HCT116 (cell line): ENCODE results near the gene TLX2. TPM values are rescaled to one million over a fixed set of nuclear protein-coding genes. Genes with fewer than 3 reads are reported as not detected.

Experiments used
- ATAC-seq: fragments of 200-7000 bp; cut with Tn5 transposase; 2 replicates; pipeline ENCODE4 v1.9.1; 2020; ENCODE audit warnings: mild to moderate bottlenecking, moderate library complexity
- BruUV-seq: library from RNA; stranded (reverse); fragments of 400-500 nt; replicated peaks from 2 replicates; lab custom pipeline; 2021; lab: Mats Ljungman, UMichigan
- CTCF ChIA-PET: fragments of 300-600 bp; sonication (Branson Sonifier 250); formaldehyde crosslinking; loops from one replicate; lab custom pipeline; 2021; ENCODE audit warnings: antibody characterized with exemption; lab: Charles Lee
- POLR2A ChIA-PET: fragments of 300-600, 350-600 bp; sonication (Branson Sonifier 250); formaldehyde crosslinking; loops from one replicate; lab custom pipeline; 2021; ENCODE audit warnings: antibody characterized with exemption; lab: Charles Lee
- RAD21 ChIA-PET, 2 experiments: fragments of 300-600 bp; sonication (Branson Sonifier 250); formaldehyde crosslinking; loops; one replicate each; lab custom pipeline; 2023; ENCODE audit warnings: low total read pairs in 2 of 2; ENCODE audit not compliant: uncharacterized antibody in 2 of 2, unreplicated experiment in 2 of 2, low non-redundant PET in 1 of 2; lab: Charles Lee
- DNase-seq: peaks from one replicate; pipeline ENCODE4 v3.0.0-alpha.2; 2010; ENCODE audit warnings: low read depth, low spot score
- H2AFZ ChIP-seq: fragments of 200-600 bp; shearing (Covaris generic), sonication (generic); 2 replicates; pipeline ENCODE4 v1.6.1; 2017; ENCODE audit warnings: low read depth, mixed run types, mixed read lengths, antibody characterized with exemption, low read length; ENCODE audit not compliant: poor library complexity, severe bottlenecking
- H3K27ac ChIP-seq: 2 replicates; pipeline ENCODE4 v1.5.1; 2012; ENCODE audit warnings: low read depth, low read length
- H3K27me3 ChIP-seq: fragments of 200-600 bp; sonication (generic); 2 replicates; pipeline ENCODE4 v1.6.1; 2016; ENCODE audit warnings: mixed run types, low read length, mixed read lengths; ENCODE audit not compliant: insufficient read depth
- H3K36me3 ChIP-seq, 2 experiments: fragments of 200-500 bp in 1 of 2; fragments of 200-600 bp in 1 of 2; sonication (Bioruptor generic) in 1 of 2; sonication (generic) in 1 of 2; 2 replicates each; pipeline versions ENCODE4 v1.5.1 to v1.6.1; 2014 to 2016; ENCODE audit warnings: low read length in 2 of 2, inconsistent platforms in 1 of 2, mixed read lengths in 1 of 2, mixed run types in 1 of 2; ENCODE audit not compliant: insufficient read depth in 2 of 2, control insufficient read depth in 1 of 2
- H3K4me1 ChIP-seq, 2 experiments: fragments of 200-600 bp in 1 of 2; sonication (generic) in 1 of 2; 2 replicates each; pipeline versions ENCODE4 v1.5.1 to v1.6.1; 2012 to 2017; ENCODE audit warnings: low read length in 2 of 2, inconsistent platforms in 1 of 2, mild to moderate bottlenecking in 1 of 2, mixed read lengths in 1 of 2, mixed run types in 1 of 2, moderate library complexity in 1 of 2; ENCODE audit not compliant: insufficient read depth in 2 of 2, control insufficient read depth in 1 of 2
- H3K4me2 ChIP-seq: fragments of 200-600 bp; sonication (generic); 2 replicates; pipeline ENCODE4 v1.6.1; 2017; ENCODE audit warnings: mixed run types, low read length, mixed read lengths
- H3K4me3 ChIP-seq, 2 experiments: fragments of 200-600 bp in 1 of 2; sonication (generic) in 1 of 2; replicated peaks in 1 of 2; 2 replicates each; pipeline ENCODE4 v1.5.1; 2011 to 2016; ENCODE audit warnings: low read length in 2 of 2, control low read depth in 1 of 2, low read depth in 1 of 2, mild to moderate bottlenecking in 1 of 2, mixed read lengths in 1 of 2, mixed run types in 1 of 2
- H3K79me2 ChIP-seq: fragments of 200-600 bp; sonication (generic); 2 replicates; pipeline ENCODE4 v1.6.1; 2017; ENCODE audit warnings: mild to moderate bottlenecking, mixed run types, low read length, moderate library complexity, mixed read lengths; ENCODE audit not compliant: insufficient read depth
- H3K9ac ChIP-seq: fragments of 200-600 bp; sonication (generic); 2 replicates; pipeline ENCODE4 v1.6.1; 2016; ENCODE audit warnings: low read length, mixed read lengths
- H3K9me2 ChIP-seq: fragments of 200-600 bp; sonication (generic), shearing (Covaris generic); 2 replicates; pipeline ENCODE4 v1.6.1; 2017; ENCODE audit warnings: mixed run types, mild to moderate bottlenecking, moderate library complexity; ENCODE audit not compliant: insufficient read depth
- H3K9me3 ChIP-seq, 2 experiments: fragments of 200-500 bp in 1 of 2; fragments of 200-600 bp in 1 of 2; sonication (Bioruptor generic) in 1 of 2; sonication (generic) in 1 of 2; 2 replicates each; pipeline ENCODE4 v1.6.1; 2014 to 2017; ENCODE audit warnings: low read length in 2 of 2, mixed read lengths in 2 of 2, inconsistent platforms in 1 of 2, low read depth in 1 of 2, mild to moderate bottlenecking in 1 of 2, mixed run types in 1 of 2, moderate library complexity in 1 of 2; ENCODE audit not compliant: control insufficient read depth in 1 of 2, insufficient read depth in 1 of 2
- H4K20me1 ChIP-seq: fragments of 200-600 bp; sonication (generic), shearing (Covaris generic); 2 replicates; pipeline ENCODE4 v1.6.1; 2017; ENCODE audit warnings: mixed run types, mild to moderate bottlenecking, moderate library complexity; ENCODE audit not compliant: insufficient read depth
- CBX3 ChIP-seq: IDR thresholded peaks from 2 replicates; pipeline ENCODE4 v1.6.1; 2012; ENCODE audit warnings: low read depth
- EGR1 ChIP-seq: IDR thresholded peaks from 2 replicates; pipeline ENCODE4 v1.6.1; 2012; ENCODE audit warnings: low read depth
- ELF1 ChIP-seq: IDR thresholded peaks from 2 replicates; pipeline ENCODE4 v1.6.1; 2012; ENCODE audit warnings: low read depth, borderline replicate concordance
- EZH2 ChIP-seq: fragments of 200-600 bp; sonication (generic); IDR thresholded peaks from 2 replicates; pipeline ENCODE4 v1.6.1; 2017; ENCODE audit warnings: antibody characterized with exemption, mixed run types
- FOSL1 ChIP-seq: IDR thresholded peaks from 2 replicates; pipeline ENCODE4 v1.6.1; 2012; ENCODE audit warnings: low read depth
- JUND ChIP-seq: IDR thresholded peaks from 2 replicates; pipeline ENCODE4 v1.6.1; 2012
- POLR2A ChIP-seq: IDR thresholded peaks from 2 replicates; pipeline ENCODE4 v1.7.0; 2011; ENCODE audit warnings: borderline replicate concordance; ENCODE audit not compliant: insufficient read depth, insufficient read length; ENCODE audit errors: extremely low read depth
- POLR2AphosphoS5 ChIP-seq: IDR thresholded peaks from 2 replicates; pipeline ENCODE4 v1.6.1; 2011; ENCODE audit warnings: mild to moderate bottlenecking, low read depth, low read length, moderate library complexity
- RAD21 ChIP-seq: IDR thresholded peaks from 2 replicates; pipeline ENCODE4 v1.6.1; 2012; ENCODE audit warnings: low read depth, mild to moderate bottlenecking
- SIN3A ChIP-seq: IDR thresholded peaks from 2 replicates; pipeline ENCODE4 v1.6.1; 2012; ENCODE audit warnings: low read depth
- SRF ChIP-seq: IDR thresholded peaks from 2 replicates; pipeline ENCODE4 v1.6.1; 2012; ENCODE audit warnings: low read depth
- TCF7L2 ChIP-seq: IDR thresholded peaks from 2 replicates; pipeline ENCODE4 v1.7.0; 2011; ENCODE audit warnings: borderline replicate concordance, inconsistent platforms; ENCODE audit not compliant: insufficient read depth, insufficient read length; ENCODE audit errors: extremely low read depth
- YY1 ChIP-seq: IDR thresholded peaks from 2 replicates; pipeline ENCODE4 v1.6.1; 2011; ENCODE audit warnings: low read length, low read depth, moderate library complexity, mild to moderate bottlenecking; ENCODE audit not compliant: insufficient replicate concordance; ENCODE audit errors: extremely low read depth
- ZFX ChIP-seq: fragments of 450-650 bp; IDR thresholded peaks from 2 replicates; pipeline ENCODE4 v1.6.1; 2017
- ZNF274 ChIP-seq: fragments of 200-500 bp; sonication (Bioruptor generic); IDR thresholded peaks from 2 replicates; pipeline ENCODE4 v1.6.1; 2014; ENCODE audit warnings: mild to moderate bottlenecking, low read depth, low read length, inconsistent platforms
- intact Hi-C: fragments of 100-400 bp; cut with micrococcal nuclease; formaldehyde crosslinking; loops from 2 replicates; pipeline ENCODE4 v1.10.0; 2022
- total RNA-seq: library from RNA; stranded (reverse); gene quantifications from one replicate; pipeline ENCODE4 v1.2.1, GENCODE V29; 2021; ENCODE audit not compliant: unreplicated experiment
- TF ChIP-seq, protein P1 (sequence below): IDR thresholded peaks from 2 replicates; pipeline ENCODE4 v1.6.1; 2012; ENCODE audit warnings: low read depth
- TF ChIP-seq, protein P2 (sequence below): IDR thresholded peaks from 2 replicates; pipeline ENCODE4 v1.6.1; 2012
- TF ChIP-seq, protein P3 (sequence below), 3 experiments: fragments of 200-600 bp in 1 of 3; sonication (generic) in 1 of 3; IDR thresholded peaks in 2 of 3; conservative IDR thresholded peaks in 1 of 3; 2 replicates each; pipeline ENCODE4 v1.5.1; 2012 to 2017; ENCODE audit warnings: low read depth in 2 of 3, low read length in 2 of 3, antibody characterized with exemption in 1 of 3, borderline replicate concordance in 1 of 3, control low read depth in 1 of 3, mild to moderate bottlenecking in 1 of 3, mixed read lengths in 1 of 3, mixed run types in 1 of 3, moderate library complexity in 1 of 3; ENCODE audit not compliant: insufficient read depth in 1 of 3

TLX2 gene
- total RNA-seq, 1 experiment from 2014 or later, result not detected

DNA sequence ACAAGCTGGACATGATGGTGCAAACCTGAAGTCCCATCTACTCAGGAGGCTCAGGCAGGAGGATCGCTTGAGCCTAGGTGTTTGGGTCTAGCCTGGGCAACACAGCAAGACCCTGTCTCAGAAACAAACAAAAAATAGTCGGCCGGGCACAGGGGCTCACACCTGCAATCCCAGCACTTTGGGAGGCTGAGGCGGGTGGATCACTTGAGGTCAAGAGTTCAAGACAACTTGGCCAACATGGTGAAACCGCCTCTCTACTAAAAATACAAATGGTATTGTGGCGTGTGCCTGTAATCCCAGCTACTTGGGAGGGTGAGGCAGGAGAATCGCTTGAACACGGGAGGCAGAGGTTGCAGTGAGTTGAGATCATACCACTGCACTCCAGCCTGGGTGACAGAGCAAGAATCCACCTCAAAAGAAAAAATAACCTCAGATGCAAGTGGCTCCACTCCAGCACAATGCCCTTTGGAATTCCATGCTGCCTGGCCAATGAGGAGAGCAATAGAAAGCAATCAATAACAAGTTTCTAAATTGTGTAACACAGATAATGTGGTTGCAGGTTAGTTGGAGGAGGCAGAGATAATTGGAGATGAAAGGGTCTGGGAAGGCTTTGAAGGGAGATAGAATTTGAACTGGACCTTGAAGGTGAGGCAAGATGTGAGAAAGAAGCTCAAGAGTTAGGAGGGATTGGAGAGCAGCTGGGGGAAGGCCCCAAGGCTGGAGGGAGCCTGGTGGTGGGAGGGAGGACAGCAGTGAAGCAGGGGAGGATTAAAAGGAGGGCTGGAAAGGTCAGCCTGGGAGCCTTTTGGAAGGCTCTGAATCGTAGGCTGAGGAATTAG is 25.4 kb upstream of the TLX2 start:
- Histone ChIP-seq H3K9me2 (no peaks in the 10 kb centered on the region), H3K9ac (no peak overlapping the region), H3K4me3 (no peak overlapping the region), H2AFZ (no peak overlapping the region), H3K79me2 (peaks cover 3% of the 10 kb centered on the region), H4K20me1 (no peaks in the 10 kb centered on the region), H3K4me2 (no peak overlapping the region), H3K9me3 (no peaks in the 10 kb centered on the region), H3K4me1 (peaks cover 4 to 12% of the 10 kb centered on the region in 2 experiments; a peak in 2 of 4 replicates), H3K36me3 (peaks cover 8 to 17% of the 10 kb centered on the region in 2 experiments; a peak in 3 of 4 replicates), H3K27ac (no peak overlapping the region), H3K27me3 (no peaks in the 10 kb centered on the region)
- CTCF ChIA-PET, result no interaction called here
- RAD21 ChIA-PET, result no interaction called here
- POLR2A ChIA-PET, result interaction anchor here (1.1 kb wide), 1 partner anchor 41 kb away, joined by 3 read pairs; no protein-coding TSS in a partner anchor
- ATAC-seq, result peak; percentile 55; the same call in 1 of the 2 replicates
- TF ChIP-seq TCF7L2 (no peak), CBX3 (no peak), EZH2 (no peak), SRF (no peak), FOSL1 (no peak), ZFX (no peak), RAD21 (no peak), YY1 (no peak), JUND (no peak), POLR2A (no peak), ELF1 (no peak), EGR1 (no peak), POLR2AphosphoS5 (no peak), SIN3A (no peak), ZNF274 (no peak)
- TF ChIP-seq, protein P1, sequence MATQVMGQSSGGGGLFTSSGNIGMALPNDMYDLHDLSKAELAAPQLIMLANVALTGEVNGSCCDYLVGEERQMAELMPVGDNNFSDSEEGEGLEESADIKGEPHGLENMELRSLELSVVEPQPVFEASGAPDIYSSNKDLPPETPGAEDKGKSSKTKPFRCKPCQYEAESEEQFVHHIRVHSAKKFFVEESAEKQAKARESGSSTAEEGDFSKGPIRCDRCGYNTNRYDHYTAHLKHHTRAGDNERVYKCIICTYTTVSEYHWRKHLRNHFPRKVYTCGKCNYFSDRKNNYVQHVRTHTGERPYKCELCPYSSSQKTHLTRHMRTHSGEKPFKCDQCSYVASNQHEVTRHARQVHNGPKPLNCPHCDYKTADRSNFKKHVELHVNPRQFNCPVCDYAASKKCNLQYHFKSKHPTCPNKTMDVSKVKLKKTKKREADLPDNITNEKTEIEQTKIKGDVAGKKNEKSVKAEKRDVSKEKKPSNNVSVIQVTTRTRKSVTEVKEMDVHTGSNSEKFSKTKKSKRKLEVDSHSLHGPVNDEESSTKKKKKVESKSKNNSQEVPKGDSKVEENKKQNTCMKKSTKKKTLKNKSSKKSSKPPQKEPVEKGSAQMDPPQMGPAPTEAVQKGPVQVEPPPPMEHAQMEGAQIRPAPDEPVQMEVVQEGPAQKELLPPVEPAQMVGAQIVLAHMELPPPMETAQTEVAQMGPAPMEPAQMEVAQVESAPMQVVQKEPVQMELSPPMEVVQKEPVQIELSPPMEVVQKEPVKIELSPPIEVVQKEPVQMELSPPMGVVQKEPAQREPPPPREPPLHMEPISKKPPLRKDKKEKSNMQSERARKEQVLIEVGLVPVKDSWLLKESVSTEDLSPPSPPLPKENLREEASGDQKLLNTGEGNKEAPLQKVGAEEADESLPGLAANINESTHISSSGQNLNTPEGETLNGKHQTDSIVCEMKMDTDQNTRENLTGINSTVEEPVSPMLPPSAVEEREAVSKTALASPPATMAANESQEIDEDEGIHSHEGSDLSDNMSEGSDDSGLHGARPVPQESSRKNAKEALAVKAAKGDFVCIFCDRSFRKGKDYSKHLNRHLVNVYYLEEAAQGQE, result no peak
- TF ChIP-seq, protein P2, sequence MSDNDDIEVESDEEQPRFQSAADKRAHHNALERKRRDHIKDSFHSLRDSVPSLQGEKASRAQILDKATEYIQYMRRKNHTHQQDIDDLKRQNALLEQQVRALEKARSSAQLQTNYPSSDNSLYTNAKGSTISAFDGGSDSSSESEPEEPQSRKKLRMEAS, result no peak
- TF ChIP-seq, protein P3, sequence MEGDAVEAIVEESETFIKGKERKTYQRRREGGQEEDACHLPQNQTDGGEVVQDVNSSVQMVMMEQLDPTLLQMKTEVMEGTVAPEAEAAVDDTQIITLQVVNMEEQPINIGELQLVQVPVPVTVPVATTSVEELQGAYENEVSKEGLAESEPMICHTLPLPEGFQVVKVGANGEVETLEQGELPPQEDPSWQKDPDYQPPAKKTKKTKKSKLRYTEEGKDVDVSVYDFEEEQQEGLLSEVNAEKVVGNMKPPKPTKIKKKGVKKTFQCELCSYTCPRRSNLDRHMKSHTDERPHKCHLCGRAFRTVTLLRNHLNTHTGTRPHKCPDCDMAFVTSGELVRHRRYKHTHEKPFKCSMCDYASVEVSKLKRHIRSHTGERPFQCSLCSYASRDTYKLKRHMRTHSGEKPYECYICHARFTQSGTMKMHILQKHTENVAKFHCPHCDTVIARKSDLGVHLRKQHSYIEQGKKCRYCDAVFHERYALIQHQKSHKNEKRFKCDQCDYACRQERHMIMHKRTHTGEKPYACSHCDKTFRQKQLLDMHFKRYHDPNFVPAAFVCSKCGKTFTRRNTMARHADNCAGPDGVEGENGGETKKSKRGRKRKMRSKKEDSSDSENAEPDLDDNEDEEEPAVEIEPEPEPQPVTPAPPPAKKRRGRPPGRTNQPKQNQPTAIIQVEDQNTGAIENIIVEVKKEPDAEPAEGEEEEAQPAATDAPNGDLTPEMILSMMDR (IDR thresholded peaks at IDR 0.05 in 2 of 3, conservative IDR thresholded peaks at IDR 0.05 in 1 of 3; ENCODE audit: borderline replicate concordance in 1 of 3, insufficient read depth in 1 of 3, low read depth in 2 of 3, low read length in 2 of 3), result no peak
- intact Hi-C loops, result no loop called here
- no TSS peak for BruUV-seq
- no peak for DNase-seq
